T47D (cell line): ENCODE results near the gene GDNF.

Source experiments
- DNase-seq, 2 experiments: peaks; one replicate each; pipeline versions ENCODE4 v3.0.0 to v3.0.0-alpha.2; 2011 to 2012; ENCODE audit warnings: low read depth in 1 of 2, low spot score in 1 of 2
- JUND ChIP-seq: IDR thresholded peaks from 2 replicates; pipeline ENCODE4 v1.6.1; 2012; ENCODE audit warnings: low read depth
- in situ Hi-C: cut with HindIII; loops from 2 replicates; pipeline ENCODE4 v1.10.0; 2016; ENCODE audit warnings: low sequenced_read_pairs, low pct_unique_long_range_greater_than_20kb

The GDNF gene

DNA sequence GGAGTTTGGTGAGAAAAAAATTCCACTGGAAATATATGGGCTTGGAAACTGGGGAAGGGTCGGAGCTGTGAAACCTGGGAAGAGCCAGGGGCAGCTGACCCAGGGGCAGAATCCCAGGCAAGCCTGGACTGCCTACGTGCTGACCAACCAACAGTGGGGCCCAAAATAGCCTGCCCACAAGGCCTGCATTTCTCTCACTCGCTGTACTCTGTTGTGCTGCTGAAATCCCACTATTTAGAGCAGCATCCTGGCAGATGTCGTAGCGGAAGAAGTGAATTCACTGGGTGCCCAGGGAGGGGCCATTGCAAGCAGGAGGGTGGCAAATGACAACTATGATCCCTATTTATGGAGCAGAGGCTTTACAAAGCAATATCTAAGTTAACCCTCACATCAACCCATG lies 9.5 kb downstream of the GDNF start:
- in situ Hi-C loops: no loop called here
- no peak for TF ChIP-seq JUND
- no peak for DNase-seq

DNA sequence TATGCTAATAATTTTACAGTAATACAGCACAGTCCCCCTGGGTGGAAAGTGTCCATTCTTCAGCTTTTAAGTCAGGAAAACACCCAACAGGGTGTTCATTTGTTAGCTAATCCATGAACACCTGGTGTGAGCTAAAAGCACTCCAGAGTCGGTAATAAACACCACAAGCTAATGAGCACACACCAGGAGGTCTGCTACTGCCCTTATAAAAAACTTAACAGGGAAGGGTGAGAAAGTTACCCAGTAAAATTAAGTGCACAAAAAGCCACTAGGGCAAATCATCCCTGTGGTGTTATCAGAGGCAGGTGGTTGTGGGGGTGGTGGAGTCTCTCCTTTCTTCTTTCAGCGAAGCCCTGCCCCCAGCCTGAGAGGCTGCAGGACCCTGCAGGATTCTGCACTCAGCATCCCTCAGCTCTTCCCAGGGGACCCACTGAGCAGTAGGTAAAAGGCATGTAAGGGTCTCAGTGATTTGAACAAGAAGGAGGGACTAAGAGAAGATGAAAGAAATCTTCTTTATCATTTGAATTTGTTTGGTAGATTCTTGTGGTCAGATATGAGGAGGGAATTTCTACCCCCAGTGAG lies 14.4 kb downstream of the GDNF start:
- no peak for TF ChIP-seq JUND
- in situ Hi-C loops: no loop called here
- DNase-seq: no peak

DNA sequence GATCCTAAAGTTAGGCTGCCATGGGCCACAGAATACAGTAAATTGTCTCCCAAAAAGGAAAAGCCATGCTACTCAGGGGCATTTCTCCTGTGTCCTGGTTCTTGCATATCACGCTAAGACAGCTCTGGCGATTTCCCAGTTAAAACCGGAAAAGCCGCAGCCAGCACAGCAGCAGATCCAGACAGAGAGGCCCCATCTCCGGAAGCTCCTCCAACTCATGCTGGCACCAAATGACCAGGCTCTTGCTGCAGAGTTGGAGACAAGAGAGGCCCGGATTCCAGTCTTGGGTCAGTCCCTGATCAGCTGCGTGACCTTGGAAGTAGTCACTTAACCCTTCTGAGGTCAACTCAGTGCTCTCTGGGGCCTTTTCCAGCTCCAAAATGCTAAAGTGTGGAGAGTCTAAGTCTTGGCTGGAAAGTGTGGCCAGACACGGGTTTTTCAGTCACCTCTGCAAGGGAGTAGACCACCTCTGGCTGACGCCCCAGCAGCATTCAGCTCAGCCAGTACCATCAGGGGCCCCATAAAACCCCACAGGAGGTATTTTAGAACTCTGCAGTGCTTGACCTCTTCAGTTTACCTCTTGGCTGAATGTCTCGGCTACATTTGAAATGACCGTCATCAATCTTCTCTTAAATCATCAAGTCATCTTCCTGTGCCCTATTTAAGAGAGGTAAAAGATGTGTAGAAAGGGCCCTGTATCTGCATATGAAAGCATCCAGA lies 16.2 kb downstream of the GDNF start:
- no peak for TF ChIP-seq JUND
- in situ Hi-C loops: no loop called here
- no peak for DNase-seq

DNA sequence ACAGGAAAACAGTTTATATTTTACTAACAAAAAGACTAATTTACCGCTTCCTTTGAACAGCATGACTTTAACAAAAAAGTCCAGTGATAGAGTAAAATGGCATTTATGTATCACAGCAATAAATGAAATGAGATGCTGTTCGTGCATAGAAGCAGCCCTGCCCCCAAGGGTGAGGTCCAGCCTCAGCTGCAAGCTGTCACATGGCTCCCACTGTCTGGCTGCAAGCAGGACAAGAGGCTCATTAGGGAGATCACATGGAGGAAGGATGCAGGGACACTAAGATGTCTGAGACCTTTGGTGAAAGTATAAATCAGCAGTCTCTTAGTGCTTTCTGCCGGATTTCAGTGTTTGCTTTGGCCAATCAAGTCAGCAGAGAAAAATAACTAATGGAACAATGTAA lies 23.0 kb downstream of the GDNF start:
- DNase-seq: no peak
- in situ Hi-C loops: no loop called here
- no peak for TF ChIP-seq JUND

DNA sequence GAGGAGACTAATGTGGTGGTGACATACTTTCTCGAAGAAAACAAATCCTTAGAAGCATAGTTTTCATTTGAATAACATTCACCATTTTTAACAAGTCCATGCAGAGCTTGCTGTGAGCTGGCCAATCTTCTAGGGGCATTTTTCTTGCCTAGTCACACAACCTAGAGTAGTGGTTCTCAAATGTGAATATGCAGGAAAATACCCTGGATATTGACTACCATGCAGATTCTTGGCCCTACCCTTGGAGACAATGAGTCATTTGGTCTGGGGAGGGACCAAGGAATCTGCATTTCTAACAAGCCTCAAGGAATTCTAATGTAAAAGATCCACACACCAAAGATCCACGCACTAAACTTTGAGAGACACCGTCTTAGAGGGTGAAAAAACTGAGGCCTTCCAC lies 23.5 kb downstream of the GDNF start:
- DNase-seq: no peak
- in situ Hi-C loops: no loop called here
- no peak for TF ChIP-seq JUND

DNA sequence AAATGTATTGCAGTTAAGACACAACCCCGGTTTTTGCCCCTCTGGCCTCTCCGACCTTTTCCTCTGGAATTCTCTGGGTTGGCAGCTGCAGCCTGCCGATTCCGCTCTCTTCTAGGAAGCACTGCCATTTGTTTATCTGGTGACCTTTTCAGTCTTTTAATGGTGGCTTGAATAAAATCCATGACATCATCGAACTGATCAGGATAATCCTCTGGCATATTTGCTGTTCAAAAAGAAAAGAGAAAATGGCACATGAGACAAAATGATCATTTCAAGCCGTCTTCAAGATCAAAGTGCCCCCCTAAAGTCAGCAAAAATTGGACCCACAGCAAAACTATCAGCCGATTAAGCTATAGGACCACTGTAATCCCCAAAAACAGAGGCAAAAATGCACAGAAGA lies 23.9 kb downstream of the GDNF start:
- DNase-seq: no peak
- TF ChIP-seq JUND: no peak
- in situ Hi-C loops: no loop called here

DNA sequence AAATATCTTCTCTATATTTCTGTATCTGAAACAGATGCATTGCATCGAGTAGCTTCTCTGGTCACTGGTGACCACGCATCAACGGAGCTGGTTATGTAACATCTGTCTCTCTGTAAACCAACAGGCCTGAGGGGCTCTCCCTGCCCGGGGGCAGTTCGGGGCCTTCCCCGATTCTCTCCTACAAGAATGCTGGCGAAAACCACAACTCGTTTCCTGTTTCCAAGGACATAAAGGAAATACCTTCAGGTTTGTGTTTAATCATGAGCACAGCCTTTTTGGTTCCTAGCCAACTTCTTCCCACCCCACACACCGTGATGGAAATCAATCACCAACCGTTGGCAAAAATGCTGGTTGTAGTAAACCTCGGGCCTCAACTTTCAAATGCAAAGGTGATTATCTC lies 25.1 kb downstream of the GDNF start:
- in situ Hi-C loops: no loop called here
- TF ChIP-seq JUND: no peak
- DNase-seq: no peak

DNA sequence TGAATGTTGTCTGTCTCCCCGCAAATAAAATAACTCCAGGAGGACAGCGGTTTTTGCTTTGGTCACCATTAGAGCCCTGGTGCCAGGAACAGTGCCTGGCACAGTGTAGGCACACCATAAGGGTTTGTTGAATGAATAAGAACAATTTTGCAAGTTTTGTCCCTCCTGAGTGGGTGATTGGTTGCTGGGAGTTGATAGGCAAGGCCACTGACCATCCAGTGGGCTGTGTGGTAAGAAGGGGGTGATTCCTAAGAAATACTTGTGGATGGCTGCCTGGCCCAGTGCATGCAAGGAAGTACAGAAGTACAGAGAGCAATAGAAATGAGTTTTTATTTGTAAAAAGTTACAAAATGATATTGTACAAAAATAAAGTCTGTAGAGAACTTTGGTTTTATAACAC lies 27.5 kb downstream of the GDNF start:
- in situ Hi-C loops: no loop called here
- no peak for TF ChIP-seq JUND
- DNase-seq: peak in 1 of 2 experiments; percentile 22

DNA sequence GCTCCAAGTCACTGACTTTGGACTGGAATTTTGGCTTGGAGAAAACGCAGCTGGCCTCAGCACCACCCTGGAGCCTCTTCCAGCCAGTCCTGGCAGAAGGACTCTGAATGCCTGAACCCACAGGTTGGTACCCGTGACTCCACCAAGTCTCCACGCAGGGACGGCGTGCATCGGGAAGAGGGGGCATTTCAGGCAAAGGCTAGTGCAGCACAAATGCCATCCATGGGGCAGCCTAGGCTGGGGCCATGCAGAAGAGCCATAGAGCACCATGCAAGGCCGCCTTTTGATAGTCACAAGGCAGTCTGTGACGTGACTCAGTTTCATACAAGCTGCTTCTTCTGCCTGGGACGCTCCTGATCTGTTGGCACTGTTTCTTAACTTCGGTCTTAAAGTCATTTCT lies 28.0 kb downstream of the GDNF start:
- no peak for DNase-seq
- TF ChIP-seq JUND: no peak
- in situ Hi-C loops: no loop called here

DNA sequence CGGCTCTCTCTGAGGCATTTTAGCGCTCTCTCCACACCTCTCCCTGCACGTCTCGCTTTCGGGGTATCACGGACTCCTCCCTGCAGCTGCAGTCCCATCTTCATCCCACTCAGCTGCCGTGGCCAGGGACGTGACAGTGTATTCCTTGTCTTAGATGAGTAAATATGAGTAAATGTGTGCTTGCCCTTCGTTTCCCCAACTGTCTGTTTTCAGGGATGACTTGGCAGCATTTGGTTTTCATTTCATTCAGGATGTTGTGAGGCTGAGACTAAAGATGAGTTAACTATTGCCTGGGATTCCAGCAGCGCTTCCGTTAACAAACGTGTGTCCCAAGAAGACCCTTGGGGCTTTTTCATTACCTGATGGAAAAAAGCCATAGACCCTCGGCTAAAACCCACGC lies 29.5 kb downstream of the GDNF start:
- in situ Hi-C loops: no loop called here
- DNase-seq: no peak
- TF ChIP-seq JUND: no peak

DNA sequence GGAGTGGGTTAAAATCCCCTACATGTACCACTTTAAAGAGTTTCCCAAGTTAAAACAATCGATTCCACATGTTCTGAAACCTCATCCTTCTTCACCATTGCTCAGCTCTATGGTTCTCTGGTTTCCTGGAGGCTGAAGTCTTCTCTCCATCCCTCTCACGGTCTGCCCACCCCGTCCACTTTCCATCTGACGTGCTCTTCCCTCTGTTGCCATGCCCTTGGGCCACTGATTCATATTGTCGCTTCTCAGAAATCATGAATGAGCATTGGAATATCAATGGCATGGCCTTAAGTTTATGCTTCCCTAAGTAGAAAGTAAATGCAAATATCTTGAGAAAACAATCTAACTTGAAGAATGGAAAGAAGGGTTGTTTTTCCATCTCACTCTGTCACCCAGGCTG lies 30.9 kb downstream of the GDNF start:
- in situ Hi-C loops: no loop called here
- no peak for TF ChIP-seq JUND
- DNase-seq: no peak

DNA sequence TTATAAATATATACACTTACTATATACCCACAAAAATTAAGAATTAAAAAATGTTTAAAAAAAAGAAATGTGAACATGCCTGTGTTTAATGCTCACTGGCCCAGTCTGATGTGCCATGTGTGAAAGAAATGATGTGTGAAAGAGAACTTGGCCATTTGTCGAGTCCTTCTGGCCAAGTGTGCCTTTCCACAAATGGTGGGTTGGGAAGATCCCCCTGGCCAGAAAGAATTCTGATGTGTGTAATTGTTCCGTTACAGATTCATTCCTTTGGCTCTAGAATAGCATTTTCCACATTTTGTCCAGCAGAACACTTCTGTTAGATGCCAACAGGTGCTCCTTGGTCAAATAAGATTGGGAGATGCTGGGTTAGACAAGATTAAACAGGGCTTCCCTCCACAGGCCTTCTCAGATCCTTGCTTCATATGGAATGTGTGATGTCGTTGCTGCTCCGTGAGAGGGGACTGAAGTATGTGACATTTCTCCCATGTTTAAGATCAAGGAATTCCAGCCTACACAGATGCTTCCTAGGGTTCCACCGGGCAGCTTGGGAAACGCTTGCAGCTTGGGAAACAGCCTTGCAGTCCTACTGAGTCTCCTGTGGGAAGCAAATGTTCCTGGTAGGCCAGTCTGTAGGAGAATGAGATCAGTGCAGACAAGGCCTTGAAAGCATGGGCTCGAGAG lies 32.1 kb downstream of the GDNF start:
- DNase-seq: no peak
- in situ Hi-C loops: no loop called here
- TF ChIP-seq JUND: no peak

DNA sequence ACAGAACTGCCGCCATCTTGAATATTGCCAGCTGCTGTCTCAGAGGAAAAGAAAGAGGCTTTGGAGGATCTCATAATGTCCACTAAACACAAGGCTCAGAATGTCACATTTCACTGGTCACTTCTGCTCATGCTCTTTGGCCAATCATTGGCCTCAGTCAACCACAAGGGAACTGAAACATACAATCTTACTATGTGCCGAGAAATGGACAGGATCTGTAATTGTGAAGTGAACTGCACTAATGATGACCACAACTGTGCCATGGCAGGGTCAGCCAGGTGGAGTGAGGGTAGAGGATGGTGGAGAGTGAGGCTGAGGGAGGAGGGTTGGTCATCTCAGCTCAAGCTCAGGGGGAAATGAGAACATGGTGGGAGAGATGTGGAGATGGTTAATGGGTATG lies 32.8 kb downstream of the GDNF start:
- in situ Hi-C loops: no loop called here
- no peak for DNase-seq
- no peak for TF ChIP-seq JUND

DNA sequence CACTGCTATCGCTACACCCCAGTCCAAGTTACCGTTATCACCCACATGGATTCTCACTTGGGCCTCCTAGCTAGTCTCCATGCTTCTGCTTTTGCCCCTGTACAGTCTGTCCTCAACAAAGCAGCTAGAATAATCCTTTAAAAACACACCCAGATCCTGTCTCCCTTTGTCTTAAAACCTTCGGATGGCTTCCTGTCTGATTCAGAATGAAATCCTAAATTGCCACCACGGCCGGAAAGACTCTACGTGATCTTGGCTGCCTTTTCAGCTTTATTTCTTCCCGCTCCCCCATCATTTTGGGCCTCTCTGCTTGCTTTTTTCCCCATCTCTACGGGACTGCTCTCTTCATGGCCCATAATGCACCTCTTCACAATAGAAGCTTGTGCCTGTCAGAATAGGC lies 33.4 kb downstream of the GDNF start:
- no peak for TF ChIP-seq JUND
- DNase-seq: no peak
- in situ Hi-C loops: no loop called here
